Measurements from ENCODE around the gene CD180. TPM values are rescaled to one million over a fixed set of nuclear protein-coding genes. Genes with fewer than 3 reads are reported as not detected.
A peak's percentile ranks its signal among the peaks of the same experiment; 100 is the strongest.

CD180 gene
- total and polyA plus RNA-seq, 4 donors = 0.86 to 1.7 (median 1.2) TPM

DNA sequence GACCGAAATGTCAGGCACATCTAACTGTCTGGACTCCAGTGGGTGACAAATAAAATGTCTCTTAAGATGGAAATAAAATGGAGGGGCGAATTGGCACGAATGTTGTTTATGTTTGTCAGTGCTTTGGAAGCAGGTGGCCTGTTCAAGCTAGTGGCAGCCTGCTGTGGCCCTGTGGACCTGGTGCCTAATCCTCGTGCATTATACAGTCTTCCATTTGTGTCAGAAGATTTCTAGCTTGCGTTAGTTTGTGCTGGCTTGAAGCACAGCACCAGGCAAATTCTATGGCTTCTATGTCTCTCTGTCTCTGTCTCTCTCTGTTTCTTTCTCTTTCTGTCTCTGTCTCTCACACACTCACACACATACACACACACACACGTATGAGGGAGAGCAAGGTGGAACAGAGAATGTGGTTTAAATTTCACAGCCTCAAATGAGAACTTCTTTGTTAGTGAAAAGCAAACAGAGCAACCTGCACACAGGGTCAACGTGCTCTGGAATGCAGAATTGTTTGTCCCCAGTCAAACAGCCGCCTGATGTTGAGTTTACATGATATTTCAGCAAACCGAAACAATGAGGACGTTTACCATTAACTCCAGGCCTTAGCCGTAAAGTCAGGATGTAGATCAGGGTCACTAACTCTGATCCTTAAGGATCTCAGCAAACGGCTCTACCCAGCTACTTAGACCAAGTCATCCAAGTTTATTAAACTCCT, 39.0 kb upstream of the CD180 start:
- no peak overlapping the region for H3K27ac ChIP-seq (ENCODE audit: low read depth, low read length)
- WGBS (ENCODE audit: insufficient coverage) = 84% methylated on average over 10 of the region's 12 CpGs

DNA sequence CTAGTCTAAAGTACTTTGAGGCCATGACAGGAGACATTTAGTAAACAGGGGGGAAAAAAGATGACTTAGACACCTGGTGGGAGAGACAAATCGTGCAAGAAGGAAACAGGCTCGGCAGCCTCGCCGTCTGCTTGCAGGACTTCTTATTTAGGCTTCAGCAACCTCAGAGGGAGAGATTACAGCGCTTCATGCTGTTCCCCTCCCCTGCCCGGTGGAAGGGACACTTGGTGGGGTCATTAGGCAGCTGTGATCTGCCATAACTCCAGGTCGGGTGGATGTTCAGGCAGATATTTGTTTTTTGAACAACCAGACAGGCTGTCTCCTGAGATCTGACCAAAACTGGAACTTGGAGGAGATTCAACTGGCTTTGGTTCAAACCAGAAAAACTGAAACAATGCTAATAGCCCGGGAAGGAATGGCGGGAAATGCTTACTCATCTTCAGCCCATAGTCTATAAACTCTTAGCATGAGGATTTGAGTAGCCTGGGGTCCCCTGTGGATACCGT, 38.1 kb upstream of the CD180 start:
- H3K4me3 ChIP-seq (ENCODE audit: low read depth, low read length) = no peak overlapping the region
- H3K27ac ChIP-seq (ENCODE audit: low read depth, low read length) = peak overlapping the region; percentile 47
- H3K36me3 ChIP-seq (ENCODE audit: control insufficient read depth, insufficient read depth, low read length) = no peaks in the 10 kb centered on the region
- H3K27me3 ChIP-seq (ENCODE audit: control insufficient read depth, insufficient read depth, low read length) = no peaks in the 10 kb centered on the region
- DNase-seq (ENCODE audit: low read depth in 4 of 6, low spot score in 6 of 6) = peak in 2 of 6 donors; percentile 57 to 71
- H3K4me1 ChIP-seq (ENCODE audit: control insufficient read depth, insufficient read depth, low read length) = peaks cover 4% of the 10 kb centered on the region
- 65% methylated on average over 6 of the region's 10 CpGs for WGBS (ENCODE audit: insufficient coverage)
- peaks cover 1% of the 10 kb centered on the region for H3K9me3 ChIP-seq (ENCODE audit: control insufficient read depth, insufficient read depth, low read length)

More for the DNA sequence above, 39.0 kb upstream of the CD180 start:
- H3K36me3 ChIP-seq (ENCODE audit: control insufficient read depth, insufficient read depth, low read length) = no peaks in the 10 kb centered on the region
- H3K4me1 ChIP-seq (ENCODE audit: control insufficient read depth, insufficient read depth, low read length) = peaks cover 4% of the 10 kb centered on the region
- DNase-seq (ENCODE audit: low read depth in 4 of 6, low spot score in 6 of 6) = no peak
- no peak overlapping the region for H3K4me3 ChIP-seq (ENCODE audit: low read depth, low read length)
- H3K9me3 ChIP-seq (ENCODE audit: control insufficient read depth, insufficient read depth, low read length) = no peaks in the 10 kb centered on the region
- H3K27me3 ChIP-seq (ENCODE audit: control insufficient read depth, insufficient read depth, low read length) = no peaks in the 10 kb centered on the region

DNA sequence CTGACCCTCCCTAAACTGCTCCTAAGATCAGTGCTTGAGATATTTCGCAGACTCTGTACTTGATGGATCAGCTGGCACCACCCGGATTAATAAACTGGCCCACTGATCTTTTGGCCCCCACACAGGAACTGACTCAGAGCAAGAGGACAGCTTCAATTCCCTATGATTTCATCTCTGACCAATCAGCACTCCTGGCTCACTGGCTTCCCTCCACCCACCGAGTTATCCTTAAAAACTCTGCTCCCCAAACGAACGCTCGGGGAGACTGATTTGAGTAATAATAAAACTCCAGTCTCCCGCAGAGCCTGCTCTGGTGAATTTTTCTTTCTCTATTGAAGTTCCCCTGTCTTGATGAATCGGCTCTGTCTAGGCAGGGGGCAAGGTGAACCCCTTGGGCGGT, 36.5 kb upstream of the CD180 start:
- no peaks in the 10 kb centered on the region for H3K27me3 ChIP-seq (ENCODE audit: control insufficient read depth, insufficient read depth, low read length)

DNA sequence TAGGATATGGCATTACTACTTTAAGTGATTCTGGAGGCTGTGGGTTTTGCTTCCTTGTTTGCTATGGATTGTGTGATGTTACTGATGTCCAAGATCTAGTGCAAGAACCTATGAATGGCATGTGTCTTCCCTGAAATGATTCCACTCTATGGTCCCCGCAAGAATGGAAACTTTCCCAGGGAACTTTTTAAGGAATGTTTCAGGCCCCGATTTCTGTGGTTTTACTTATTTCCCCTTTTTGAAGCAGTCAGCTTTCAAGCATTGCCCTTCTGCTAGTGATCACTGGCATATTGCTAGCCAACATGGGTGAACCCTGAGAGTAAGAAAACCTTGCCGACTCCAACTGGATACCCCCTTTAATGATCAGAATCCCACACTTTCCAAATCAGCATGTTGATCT, 26.6 kb upstream of the CD180 start:
- Histone ChIP-seq H3K36me3 (ENCODE audit: control insufficient read depth, insufficient read depth, low read length) (no peaks in the 10 kb centered on the region), H3K4me3 (ENCODE audit: low read depth, low read length) (no peak overlapping the region), H3K9me3 (ENCODE audit: control insufficient read depth, insufficient read depth, low read length) (no peaks in the 10 kb centered on the region), H3K27me3 (ENCODE audit: control insufficient read depth, insufficient read depth, low read length) (no peaks in the 10 kb centered on the region), H3K27ac (ENCODE audit: low read depth, low read length) (no peak overlapping the region), H3K4me1 (ENCODE audit: control insufficient read depth, insufficient read depth, low read length) (peaks cover 6% of the 10 kb centered on the region)
- no peak for DNase-seq (ENCODE audit: low read depth in 4 of 6, low spot score in 6 of 6)
- WGBS (ENCODE audit: insufficient coverage) = 90% methylated on average over 3 of the region's 3 CpGs

More for the DNA sequence above, 36.5 kb upstream of the CD180 start:
- H3K27ac ChIP-seq (ENCODE audit: low read depth, low read length) = no peak overlapping the region
- H3K36me3 ChIP-seq (ENCODE audit: control insufficient read depth, insufficient read depth, low read length) = no peaks in the 10 kb centered on the region
- H3K4me1 ChIP-seq (ENCODE audit: control insufficient read depth, insufficient read depth, low read length) = peaks cover 4% of the 10 kb centered on the region
- peaks cover 1% of the 10 kb centered on the region for H3K9me3 ChIP-seq (ENCODE audit: control insufficient read depth, insufficient read depth, low read length)
- WGBS (ENCODE audit: insufficient coverage) = 79% methylated on average over 3 of the region's 9 CpGs
- H3K4me3 ChIP-seq (ENCODE audit: low read depth, low read length) = no peak overlapping the region
- DNase-seq (ENCODE audit: low read depth in 4 of 6, low spot score in 6 of 6) = no peak

DNA sequence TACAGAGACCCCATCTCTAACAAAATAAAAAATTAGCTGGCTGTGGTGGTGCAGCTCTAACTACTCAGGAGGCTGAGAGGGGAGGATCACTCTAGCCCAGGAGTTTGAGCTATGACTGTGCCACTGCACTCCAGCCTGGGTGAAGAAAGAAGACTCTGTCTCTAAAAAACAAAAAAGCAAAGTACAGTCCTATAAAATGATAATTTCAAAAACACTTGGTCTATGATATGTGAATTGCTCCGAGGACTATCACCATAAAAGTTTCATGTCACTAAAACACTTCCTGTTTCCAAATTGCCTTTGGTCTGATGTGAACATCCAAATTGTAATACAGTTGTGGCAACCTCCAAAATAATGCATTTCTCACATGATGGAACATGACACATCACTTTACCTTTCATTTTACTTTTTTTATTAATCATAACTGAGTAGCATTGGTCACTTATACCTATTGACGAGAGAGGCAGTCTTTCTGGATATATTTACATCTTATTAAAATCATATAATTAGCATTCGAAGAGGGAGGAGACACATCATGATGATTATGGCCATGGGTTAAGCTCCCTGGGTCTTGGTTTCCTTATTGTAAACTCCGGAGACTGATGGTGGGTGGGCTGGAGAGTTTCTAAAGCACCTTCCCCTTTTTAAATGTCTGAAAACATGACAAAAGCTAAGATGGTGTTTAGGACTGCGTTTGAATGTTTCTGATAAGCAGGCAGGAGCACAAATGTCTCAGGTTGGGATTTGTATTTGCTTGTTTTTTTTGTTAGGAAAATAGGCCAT, 25.8 kb upstream of the CD180 start:
- Histone ChIP-seq H3K4me3 (ENCODE audit: low read depth, low read length) (no peak overlapping the region), H3K27ac (ENCODE audit: low read depth, low read length) (no peak overlapping the region), H3K9me3 (ENCODE audit: control insufficient read depth, insufficient read depth, low read length) (no peaks in the 10 kb centered on the region), H3K27me3 (ENCODE audit: control insufficient read depth, insufficient read depth, low read length) (no peaks in the 10 kb centered on the region), H3K4me1 (ENCODE audit: control insufficient read depth, insufficient read depth, low read length) (peaks cover 6% of the 10 kb centered on the region), H3K36me3 (ENCODE audit: control insufficient read depth, insufficient read depth, low read length) (no peaks in the 10 kb centered on the region)
- DNase-seq (ENCODE audit: low read depth in 4 of 6, low spot score in 6 of 6) = no peak
- WGBS (ENCODE audit: insufficient coverage) = no CpG with 5 or more reads among the region's 5 CpGs

DNA sequence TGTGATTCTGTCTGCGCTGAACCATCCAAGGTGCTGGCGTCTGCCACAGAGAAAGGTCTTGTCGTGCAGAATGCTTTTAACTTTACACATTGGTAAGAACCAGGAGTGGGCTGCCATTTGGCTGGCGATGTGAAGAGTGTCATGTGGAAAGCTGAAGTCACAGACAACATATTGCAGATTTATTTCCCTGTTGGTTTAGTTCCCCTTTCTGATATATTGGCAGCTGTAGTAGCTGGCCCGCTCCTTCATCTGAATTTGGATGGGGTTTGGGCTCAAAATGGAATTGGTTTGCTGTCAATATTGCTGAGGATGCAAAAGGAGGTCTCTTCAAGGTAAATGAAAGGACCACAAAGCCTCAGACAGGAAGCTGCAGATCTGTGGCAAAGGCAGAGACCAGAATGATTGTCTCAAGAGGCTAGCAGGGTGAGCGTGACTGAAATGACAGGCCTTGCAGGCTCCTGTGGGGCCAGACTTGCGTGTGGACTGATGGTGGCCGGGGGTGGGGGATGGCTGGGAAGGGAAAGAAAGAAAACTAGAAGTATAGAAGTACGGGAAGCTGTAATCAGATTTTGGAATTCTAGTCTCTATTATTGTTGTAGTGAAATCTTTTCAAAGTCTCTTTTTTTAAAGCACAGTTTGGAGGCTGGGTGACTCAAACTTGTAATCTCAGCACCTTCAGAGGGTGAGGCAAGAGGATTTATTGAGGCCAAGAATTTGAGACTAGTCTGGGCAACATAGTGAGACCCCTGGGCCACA, 25.1 kb upstream of the CD180 start:
- Histone ChIP-seq H3K4me1 (ENCODE audit: control insufficient read depth, insufficient read depth, low read length) (peaks cover 6% of the 10 kb centered on the region), H3K27ac (ENCODE audit: low read depth, low read length) (no peak overlapping the region)
- WGBS (ENCODE audit: insufficient coverage) = 82% methylated on average over 9 of the region's 9 CpGs

DNA sequence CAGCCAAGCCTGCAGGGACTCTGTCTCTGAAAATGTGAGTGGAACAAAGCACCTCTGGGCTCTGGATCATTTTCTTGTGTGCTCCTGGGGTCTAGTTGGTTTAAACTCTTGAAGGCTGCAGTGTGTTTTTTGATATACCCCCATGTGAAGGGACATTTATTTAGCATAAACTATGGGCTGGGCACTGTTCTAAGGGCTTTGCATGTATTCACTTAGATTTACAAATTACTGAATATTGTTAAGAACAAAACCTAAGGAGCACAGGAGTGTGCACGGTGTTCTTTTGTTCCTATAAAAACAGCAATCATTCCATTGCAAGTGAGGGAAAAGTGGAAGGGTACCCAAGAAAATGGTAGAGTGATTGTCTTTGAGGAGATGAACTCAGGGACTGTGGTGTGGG, 20.0 kb upstream of the CD180 start:
- Histone ChIP-seq H3K4me1 (ENCODE audit: control insufficient read depth, insufficient read depth, low read length) (peaks cover 8% of the 10 kb centered on the region), H3K27me3 (ENCODE audit: control insufficient read depth, insufficient read depth, low read length) (no peaks in the 10 kb centered on the region), H3K27ac (ENCODE audit: low read depth, low read length) (no peak overlapping the region), H3K9me3 (ENCODE audit: control insufficient read depth, insufficient read depth, low read length) (no peaks in the 10 kb centered on the region), H3K36me3 (ENCODE audit: control insufficient read depth, insufficient read depth, low read length) (no peaks in the 10 kb centered on the region), H3K4me3 (ENCODE audit: low read depth, low read length) (no peak overlapping the region)
- WGBS (ENCODE audit: insufficient coverage) = no CpG with 5 or more reads among the region's 1 CpG
- DNase-seq (ENCODE audit: low read depth in 4 of 6, low spot score in 6 of 6) = no peak

More for the DNA sequence above, 25.1 kb upstream of the CD180 start:
- Histone ChIP-seq H3K9me3 (ENCODE audit: control insufficient read depth, insufficient read depth, low read length) (no peaks in the 10 kb centered on the region), H3K36me3 (ENCODE audit: control insufficient read depth, insufficient read depth, low read length) (no peaks in the 10 kb centered on the region), H3K4me3 (ENCODE audit: low read depth, low read length) (no peak overlapping the region), H3K27me3 (ENCODE audit: control insufficient read depth, insufficient read depth, low read length) (no peaks in the 10 kb centered on the region)
- peak in 1 of 6 donors; percentile 76 for DNase-seq (ENCODE audit: low read depth in 4 of 6, low spot score in 6 of 6)

DNA sequence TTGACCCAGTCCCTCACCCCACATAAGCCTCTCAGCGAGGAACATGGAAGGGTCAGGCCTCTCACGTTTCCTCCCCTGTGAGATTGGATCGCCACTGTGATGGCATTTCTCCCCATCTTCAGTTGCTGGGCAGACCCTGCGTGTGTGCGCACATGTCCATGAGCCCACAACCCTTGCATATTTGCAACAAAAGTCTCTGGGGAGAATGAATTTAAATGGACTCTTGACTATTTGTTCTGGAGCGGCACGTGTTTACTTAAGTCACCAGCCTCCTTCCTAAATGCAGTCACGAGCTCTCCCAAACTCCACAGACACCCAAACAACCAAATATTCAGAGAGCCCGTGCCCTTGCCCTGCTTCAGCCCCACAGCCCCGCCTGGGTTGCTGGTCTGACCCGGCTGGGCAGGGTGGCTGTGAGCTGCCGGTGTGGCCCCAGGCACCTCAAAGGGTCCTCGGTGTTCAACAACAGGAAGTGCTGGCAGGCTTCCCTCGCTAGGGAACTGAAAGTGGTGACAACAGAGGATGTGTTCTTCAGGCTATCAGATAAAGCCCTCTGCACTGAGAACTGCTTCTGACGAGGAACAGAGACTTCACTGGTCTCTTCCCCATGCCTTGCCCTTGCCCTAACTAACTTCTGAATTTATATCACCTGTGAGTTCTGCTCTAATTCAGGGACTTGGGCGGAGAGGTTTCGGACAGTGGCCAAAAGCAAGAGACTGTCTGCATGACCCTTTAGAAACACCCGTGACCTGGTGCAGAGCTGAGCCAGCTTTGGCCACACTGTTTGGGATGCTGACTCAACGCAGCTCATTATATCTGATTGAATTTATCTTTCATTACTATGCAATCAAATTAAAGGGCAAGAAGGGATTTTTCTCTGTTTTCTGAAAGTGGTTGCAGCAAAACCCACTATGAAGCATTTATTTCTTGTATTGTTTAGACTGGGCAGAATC, 19.2 kb upstream of the CD180 start:
- H3K4me1 ChIP-seq (ENCODE audit: control insufficient read depth, insufficient read depth, low read length) = peaks cover 5% of the 10 kb centered on the region
- no peak overlapping the region for H3K4me3 ChIP-seq (ENCODE audit: low read depth, low read length)
- DNase-seq (ENCODE audit: low read depth in 4 of 6, low spot score in 6 of 6) = peak in 1 of 6 donors; percentile 53
- H3K36me3 ChIP-seq (ENCODE audit: control insufficient read depth, insufficient read depth, low read length) = no peaks in the 10 kb centered on the region
- WGBS (ENCODE audit: insufficient coverage) = 64% methylated on average over 12 of the region's 19 CpGs
- no peaks in the 10 kb centered on the region for H3K9me3 ChIP-seq (ENCODE audit: control insufficient read depth, insufficient read depth, low read length)
- no peaks in the 10 kb centered on the region for H3K27me3 ChIP-seq (ENCODE audit: control insufficient read depth, insufficient read depth, low read length)
- no peak overlapping the region for H3K27ac ChIP-seq (ENCODE audit: low read depth, low read length)

All from spinal cord (tissue), 10 donors.